Pancreas (tissue), 10 donors: ENCODE measurements around the gene GSAP. TPM values are rescaled to one million over a fixed set of nuclear protein-coding genes. Genes with fewer than 3 reads are reported as not detected.
A peak's percentile ranks its signal among the peaks of the same experiment; 100 is the strongest.

ENCODE experiments used
- ATAC-seq, 4 donors: fragments of 200-7000 bp; cut with Tn5 transposase; one replicate each; pipeline versions ENCODE4 v1.8.0 to v1.9.1; 2020; ENCODE audit warnings: mild to moderate bottlenecking in 4 of 4, moderate library complexity in 4 of 4
- DNase-seq, 6 donors: peaks; one replicate each; pipeline ENCODE4 v3.0.0-alpha.2; 2020
- FAIRE-seq: peaks from 2 replicates; lab custom pipeline; 2012; peaks lifted over from hg19 to GRCh38; lab: Jason Lieb, UNC
- H3K27ac ChIP-seq, 4 donors: fragments of 200-600 bp; sonication (generic); 1 replicate in 3 of 4; 2 replicates in 1 of 4; pipeline versions ENCODE4 v1.5.0 to v1.8.0; 2020
- H3K27me3 ChIP-seq, 4 donors: fragments of 200-600 bp; one replicate each; pipeline ENCODE4 v1.8.0; 2021
- H3K36me3 ChIP-seq, 3 donors: fragments of 200-600 bp; sonication (generic) in 1 of 3; one replicate each; pipeline versions ENCODE4 v1.5.0 to v1.8.0; 2020 to 2021
- H3K4me1 ChIP-seq, 3 donors: fragments of 200-600 bp; one replicate each; pipeline ENCODE4 v1.8.0; 2021
- H3K4me3 ChIP-seq, 4 donors: fragments of 200-600 bp; sonication (generic) in 2 of 4; one replicate each; pipeline versions ENCODE4 v1.5.0 to v1.8.0; 2020 to 2021
- H3K9me3 ChIP-seq, 4 donors: fragments of 200-600 bp; one replicate each; pipeline ENCODE4 v1.8.0; 2021
- CTCF ChIP-seq, 4 donors: fragments of 200-600 bp; sonication (generic) in 3 of 4; IDR thresholded peaks; one replicate each; pipeline versions ENCODE4 v1.5.0 to v1.8.0; 2021; ENCODE audit warnings: antibody characterized with exemption in 4 of 4
- WGBS, 2 donors: extraction: QIAGEN DNeasy Blood & Tissue Kit; methylation state at CpG; one replicate each; pipeline ENCODE4 v1.1.7; 2013; 5-methylcytosine and 5-hydroxymethylcytosine counted together
- intact Hi-C, 3 donors: fragments of 100-400 bp; cut with DNase I; formaldehyde crosslinking; loops; one replicate each; pipeline versions ENCODE4 v1.11.1 to v1.14.2; 2022
- polyA plus RNA-seq, 2 donors: library from polyadenylated mRNA; stranded (reverse); fragments of 200-250 nt; gene quantifications; one replicate each; pipeline ENCODE4 v1.2.3, GENCODE V29; 2013
- total RNA-seq, 6 donors: library from RNA; stranded (reverse); fragmentation: NEBNext Ultra II Directional in 4 of 6; extraction: Animal tissue kit (Norgen Biotek cat#: 25700) in 4 of 6; gene quantifications; one replicate each; pipeline versions ENCODE4 v1.2.1 to v1.2.4, GENCODE V29; 2021 to 2023
- donor health status: healthy with polysubstance abuse.
- donor health status: DM: no; HTN: no; CAD: no; lungs with moderate emphysema.
- donor health status: DM: no; HTN: no; CAD: no.
- donor health status: control.
- donor health status: control.
- donor health status: Bipolar disorder and iron deficiency.
- donor health status: DM: yes; HTN: yes; CAD: no.
- donor health status: DM: no; HTN: no; CAD: no.
- donor health status: DM: no; HTN: no; CAD: no.
- donor health status: DM: yes; HTN: yes; CAD: no.

GSAP gene
- total and polyA plus RNA-seq, 8 donors: 5.3 to 22.7 (median 8.7) TPM

GRCh38 chr7:77354484-77354883 is 61.7 kb downstream of the GSAP start:
- Histone ChIP-seq H3K36me3 (peaks cover 0 to 7% (median 0%) of the 10 kb centered on the region in 3 donors), H3K27me3 (no peaks in the 10 kb centered on the region), H3K9me3 (no peaks in the 10 kb centered on the region), H3K27ac (no peak overlapping the region), H3K4me1 (no peaks in the 10 kb centered on the region), H3K4me3 (no peak overlapping the region)
- ATAC-seq: no peak
- TF ChIP-seq CTCF (IDR thresholded peaks at IDR 0.05): no peak
- DNase-seq: no peak
- WGBS, 2 donors: 52% methylated on average over 2 of the region's 2 CpGs
- intact Hi-C loops: no loop called here
- no peak for FAIRE-seq

- Histone ChIP-seq H3K4me3 (no peak overlapping the region), H3K9me3 (no peaks in the 10 kb centered on the region), H3K27me3 (no peaks in the 10 kb centered on the region), H3K27ac (no peak overlapping the region), H3K4me1 (peaks cover 0 to 1% (median 0%) of the 10 kb centered on the region in 3 donors), H3K36me3 (peaks cover 0 to 7% (median 0%) of the 10 kb centered on the region in 3 donors)
- FAIRE-seq (no peak), ATAC-seq (no peak), DNase-seq (no peak)
- no peak for TF ChIP-seq CTCF (IDR thresholded peaks at IDR 0.05)
- WGBS, 2 donors: 68 to 76% methylated on average over 6 of the region's 6 CpGs
- intact Hi-C loops: no loop called here
Measured at GRCh38 chr7:77353911-77354310, 62.2 kb downstream of the GSAP start.

GRCh38 chr7:77353407-77353721 is 62.8 kb downstream of the GSAP start:
- Histone ChIP-seq H3K36me3 (peaks cover 0 to 7% (median 0%) of the 10 kb centered on the region in 3 donors), H3K9me3 (no peaks in the 10 kb centered on the region), H3K4me1 (peaks cover 0 to 7% (median 2%) of the 10 kb centered on the region in 3 donors), H3K27ac (no peak overlapping the region), H3K4me3 (no peak overlapping the region), H3K27me3 (no peaks in the 10 kb centered on the region)
- no peak for ATAC-seq
- DNase-seq: no peak
- WGBS, 2 donors: 87 to 90% methylated on average over 1 of the region's 1 CpG
- intact Hi-C loops: no loop called here
- TF ChIP-seq CTCF (IDR thresholded peaks at IDR 0.05): no peak
- FAIRE-seq: no peak

- intact Hi-C loops: no loop called here
- no peak for TF ChIP-seq CTCF (IDR thresholded peaks at IDR 0.05)
- Histone ChIP-seq H3K27ac (no peak overlapping the region), H3K4me3 (no peak overlapping the region), H3K9me3 (no peaks in the 10 kb centered on the region), H3K4me1 (peaks cover 0 to 8% (median 5%) of the 10 kb centered on the region in 3 donors), H3K36me3 (peaks cover 0 to 7% (median 0%) of the 10 kb centered on the region in 3 donors), H3K27me3 (no peaks in the 10 kb centered on the region)
- DNase-seq (no peak), FAIRE-seq (no peak), ATAC-seq (no peak)
- 61 to 64% methylated on average over 4 of the region's 4 CpGs for WGBS, 2 donors
Measured at GRCh38 chr7:77352665-77353406, 63.3 kb downstream of the GSAP start.

GRCh38 chr7:77351539-77352004 is 64.6 kb downstream of the GSAP start:
- peaks cover 0 to 7% (median 0%) of the 10 kb centered on the region in 3 donors for H3K36me3 ChIP-seq
- DNase-seq: no peak
- 73 to 79% methylated on average over 5 of the region's 5 CpGs for WGBS, 2 donors
- H3K27ac ChIP-seq: no peak overlapping the region
- no peak for FAIRE-seq
- no peak for TF ChIP-seq CTCF (IDR thresholded peaks at IDR 0.05)
- ATAC-seq: peak in 1 of 4 donors; percentile 33
- H3K9me3 ChIP-seq: no peaks in the 10 kb centered on the region
- H3K4me1 ChIP-seq: peaks cover 0 to 8% (median 5%) of the 10 kb centered on the region in 3 donors
- no peak overlapping the region for H3K4me3 ChIP-seq
- intact Hi-C loops: no loop called here
- no peaks in the 10 kb centered on the region for H3K27me3 ChIP-seq
